HG03175 (cell line): ENCODE data around the gene RFPL1.
"Not testable (repeated sequence)": the region's sequence is repeated elsewhere in the genome, so short reads cannot be mapped to it uniquely, and the experiment has no call there.

Source experiments
- ATAC-seq: cut with Tn5 transposase; IDR thresholded peaks from one replicate; pipeline ENCODE4 v1.9.1; 2021; ENCODE audit warnings: mild to moderate bottlenecking, moderate library complexity; ENCODE audit not compliant: unreplicated experiment

RFPL1 gene

DNA sequence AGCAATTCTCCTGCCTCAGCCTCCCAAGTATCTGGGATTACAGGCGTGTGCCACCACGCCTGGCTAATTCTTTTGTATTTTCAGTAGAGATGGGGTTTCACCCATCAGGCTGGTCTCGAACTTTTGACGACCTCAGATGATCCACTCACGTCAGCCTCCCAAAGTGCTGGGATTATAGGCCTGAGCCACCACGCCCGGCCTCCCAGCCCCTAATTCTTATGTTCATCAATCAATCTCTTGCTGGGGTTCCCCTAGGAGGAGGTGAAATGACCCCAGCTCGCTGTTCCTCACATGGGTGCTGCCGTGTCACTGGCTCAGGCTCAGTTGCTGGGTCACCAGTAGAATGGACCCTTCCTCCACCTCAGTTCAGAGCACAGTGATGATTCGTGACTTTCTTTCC is at the start of gene RFPL1:
Gene RFPL1, plus strand, starts transcription at position 301 of the 400 bp plus-strand sequence.
- ATAC-seq = not testable (repeated sequence)

DNA sequence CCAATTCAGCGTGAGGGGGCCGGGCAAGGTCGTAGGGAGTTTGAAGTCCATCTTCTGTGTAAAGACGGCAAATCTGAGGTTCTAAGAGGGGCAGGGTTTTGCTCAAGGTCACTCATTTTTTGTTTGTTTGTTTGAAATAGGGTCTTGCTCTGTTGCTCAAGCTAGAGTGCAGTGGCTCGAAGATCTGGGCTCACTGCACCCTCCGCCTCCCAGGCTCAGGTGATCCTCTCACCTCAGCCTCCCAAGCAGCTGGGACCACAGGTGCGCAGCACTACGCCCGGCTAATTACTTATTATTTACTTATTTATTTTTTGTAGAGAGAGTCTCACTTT is 49.7 kb upstream of the RFPL1 start:
- ATAC-seq = peak; percentile 12

DNA sequence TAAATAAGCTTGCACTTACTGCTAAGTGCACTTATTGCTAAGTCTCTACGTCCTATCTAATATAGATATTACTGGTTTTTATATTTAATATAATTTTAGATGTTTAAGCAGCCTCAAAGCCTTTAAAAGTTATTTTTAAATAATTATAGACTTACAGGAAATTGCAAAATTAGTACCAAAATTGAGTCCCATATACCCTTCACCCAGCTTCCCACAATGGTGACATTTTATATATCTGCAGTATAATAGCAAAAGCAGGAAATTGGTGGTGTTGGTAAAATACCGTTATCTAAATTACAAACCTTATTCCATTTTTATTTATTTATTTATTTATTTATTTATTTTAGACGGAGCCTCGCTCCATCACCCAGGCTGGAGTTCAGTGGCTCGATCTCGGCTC is 48.1 kb upstream of the RFPL1 start:
- ATAC-seq = no peak

DNA sequence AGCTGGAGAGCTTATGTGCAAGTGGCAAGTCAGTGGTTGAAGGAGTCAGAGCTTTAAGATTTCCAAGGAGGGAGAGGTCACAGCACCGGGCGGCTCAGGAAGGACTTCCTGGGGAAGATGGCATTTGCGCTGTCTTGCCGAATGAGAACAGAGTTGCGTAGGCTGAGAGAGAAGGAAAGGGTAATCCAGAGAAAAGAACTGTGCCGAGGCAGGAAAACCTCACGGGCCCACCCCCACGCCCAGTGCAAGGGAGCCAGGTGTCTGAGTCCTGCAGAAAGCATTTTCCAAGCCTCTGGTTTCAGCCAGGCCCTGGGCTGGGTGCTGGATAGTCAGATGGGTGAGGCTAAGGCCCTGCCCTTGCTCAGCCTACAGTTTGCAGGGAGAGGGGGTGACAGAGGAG is 46.8 kb upstream of the RFPL1 start:
- ATAC-seq = no peak

DNA sequence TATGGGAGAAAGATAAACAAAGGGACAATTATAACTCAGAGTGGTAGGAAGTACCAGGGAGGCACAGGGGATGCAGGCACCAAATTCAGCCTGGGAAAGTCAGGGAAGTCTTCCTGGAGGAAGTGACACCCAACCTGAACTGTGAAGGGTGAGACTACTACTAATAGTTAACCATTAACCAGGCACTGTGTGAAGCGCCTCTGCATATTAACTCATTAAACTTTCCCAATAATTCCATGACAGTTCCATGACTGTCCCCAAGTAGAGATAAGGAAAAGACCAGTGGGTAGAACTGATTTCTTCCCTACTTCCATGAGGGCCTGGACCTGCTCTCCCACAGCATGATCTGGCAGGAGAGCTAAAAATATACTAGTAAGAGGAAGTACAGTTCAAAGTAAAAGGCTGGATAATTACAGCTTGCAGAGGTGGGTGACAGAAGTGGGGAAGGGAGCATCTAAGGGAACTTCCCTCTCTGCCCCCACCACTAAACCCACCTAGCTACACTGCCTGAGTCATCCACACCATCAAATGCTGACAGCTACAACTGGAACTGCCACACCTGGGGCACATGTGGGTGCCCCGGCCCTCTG is 45.3 kb upstream of the RFPL1 start:
- no peak for ATAC-seq

DNA sequence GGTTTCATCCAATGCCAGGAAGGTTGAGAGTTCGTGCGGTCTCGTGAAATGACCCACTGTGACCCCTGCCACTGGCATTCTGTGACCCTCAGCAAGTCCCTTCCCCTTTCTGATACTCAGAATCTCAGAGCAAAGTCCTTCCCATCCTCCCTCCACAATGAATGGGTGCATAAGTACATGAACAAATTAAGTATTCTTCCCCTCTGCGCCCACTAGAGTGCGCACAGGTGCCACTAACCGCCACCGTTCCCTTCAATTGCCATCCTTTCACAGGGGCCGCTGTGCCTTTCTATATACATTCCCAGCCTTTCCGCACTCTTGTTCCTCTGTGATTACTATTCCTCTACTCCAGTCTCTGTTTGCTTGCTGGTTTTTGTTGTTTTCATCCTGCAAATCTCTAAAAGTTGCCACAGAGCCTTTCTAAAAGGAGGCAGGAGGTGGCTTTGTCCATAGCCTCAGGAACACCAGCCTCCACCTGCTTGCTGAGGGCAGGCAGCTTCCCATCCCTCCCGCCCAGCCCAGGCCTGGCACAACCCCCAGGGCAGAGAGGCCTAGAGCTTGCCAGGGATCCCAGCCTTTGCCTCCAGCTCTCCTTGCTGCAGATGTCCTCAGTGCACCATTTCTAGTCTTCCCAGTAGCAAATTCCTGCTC is 43.3 kb upstream of the RFPL1 start:
- peak; percentile 63 for ATAC-seq

DNA sequence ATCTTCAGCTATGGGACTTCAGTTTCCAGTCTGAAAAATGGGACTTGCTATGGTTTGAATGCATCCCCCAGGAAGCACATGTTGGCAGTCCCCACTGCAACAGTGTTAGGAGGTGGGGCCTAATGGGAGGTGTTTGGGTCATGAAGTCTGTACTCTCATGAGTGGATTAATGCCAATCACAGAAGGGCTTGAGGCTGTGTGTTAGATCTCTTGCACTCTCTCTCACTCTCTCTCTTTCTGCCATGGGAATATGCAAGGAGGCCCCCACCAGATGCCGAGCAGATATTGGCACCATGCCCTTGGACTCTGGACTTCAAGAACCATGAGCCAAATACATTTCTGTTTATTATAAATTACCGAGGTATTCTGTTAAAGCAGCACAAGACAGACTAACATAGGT is 42.3 kb upstream of the RFPL1 start:
- no peak for ATAC-seq

DNA sequence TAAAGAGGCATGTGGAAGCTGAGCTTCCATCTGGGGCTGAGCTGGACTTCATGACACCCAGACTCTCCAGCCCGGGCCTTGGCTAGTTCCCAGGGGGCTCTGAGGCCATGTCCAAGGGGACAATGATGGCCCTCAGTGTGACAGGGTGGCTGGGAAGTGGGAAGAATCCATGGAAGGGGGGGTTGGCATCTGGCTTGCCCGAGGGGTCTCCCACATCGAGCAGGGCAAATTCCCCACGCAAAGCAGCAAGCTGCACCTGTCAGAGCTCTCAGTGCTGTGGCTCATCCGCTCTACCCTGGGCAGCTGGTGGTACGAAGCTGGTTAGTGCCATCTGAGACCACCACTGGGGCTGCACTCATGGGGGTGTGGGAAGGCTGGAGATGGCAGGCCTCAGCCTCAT is 40.6 kb upstream of the RFPL1 start:
- no peak for ATAC-seq

DNA sequence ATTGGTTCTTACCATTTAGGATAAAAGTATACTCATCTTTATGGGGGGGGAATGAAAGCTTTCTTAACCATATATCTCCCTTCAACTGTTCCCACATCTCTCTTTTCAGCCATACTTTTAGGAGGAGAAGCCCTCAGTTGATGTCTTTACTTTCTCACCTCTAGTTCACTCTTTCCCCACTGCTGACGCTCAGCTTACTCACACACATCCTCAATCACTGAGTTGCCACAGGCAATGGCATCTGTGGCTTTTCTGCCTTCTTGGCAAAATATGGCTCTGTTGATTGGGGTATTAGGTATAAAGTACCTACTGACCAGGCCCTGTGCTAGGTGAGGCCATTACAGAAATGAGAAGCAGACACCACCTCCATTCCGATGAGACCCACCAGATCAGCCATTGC is 37.8 kb upstream of the RFPL1 start:
- no peak for ATAC-seq

DNA sequence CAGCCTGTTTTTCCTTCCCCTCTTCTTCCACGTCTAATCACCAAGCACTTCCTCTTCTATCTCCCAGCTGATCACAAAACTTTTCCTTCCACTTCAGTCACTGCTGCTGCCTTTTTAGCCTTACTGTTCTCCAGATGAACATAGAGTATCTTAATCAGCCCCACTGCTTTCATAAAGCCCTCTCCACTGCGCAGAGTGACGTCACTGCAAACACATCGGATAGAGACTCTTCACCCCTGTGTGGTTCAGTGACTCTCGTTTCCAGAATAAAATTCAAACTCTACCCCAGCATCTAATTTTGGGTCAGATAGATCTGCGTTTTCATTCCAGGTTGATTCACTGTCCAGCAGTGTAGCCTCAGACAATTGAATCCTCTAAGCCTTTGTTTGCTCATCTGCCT is 36.8 kb upstream of the RFPL1 start:
- not testable (repeated sequence) for ATAC-seq

DNA sequence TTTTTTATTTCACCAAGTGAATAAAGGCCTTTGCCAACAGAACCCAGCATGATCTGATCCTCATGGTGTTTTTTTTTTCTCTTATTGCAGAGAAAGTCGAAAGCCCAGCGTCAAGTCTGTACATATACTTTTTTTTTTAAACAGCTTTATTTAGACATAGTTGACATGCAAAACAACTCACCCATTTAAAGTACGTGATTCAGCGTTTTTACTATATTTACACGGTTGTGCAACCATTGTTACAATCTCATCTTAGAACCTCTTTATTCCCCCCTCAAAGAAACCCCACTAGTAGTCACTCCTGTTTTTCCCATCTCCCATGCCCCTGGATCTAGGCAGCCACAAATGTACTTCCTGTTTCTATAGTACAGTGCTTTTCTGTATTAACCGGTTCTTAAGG is 29.4 kb upstream of the RFPL1 start:
- ATAC-seq = no peak

DNA sequence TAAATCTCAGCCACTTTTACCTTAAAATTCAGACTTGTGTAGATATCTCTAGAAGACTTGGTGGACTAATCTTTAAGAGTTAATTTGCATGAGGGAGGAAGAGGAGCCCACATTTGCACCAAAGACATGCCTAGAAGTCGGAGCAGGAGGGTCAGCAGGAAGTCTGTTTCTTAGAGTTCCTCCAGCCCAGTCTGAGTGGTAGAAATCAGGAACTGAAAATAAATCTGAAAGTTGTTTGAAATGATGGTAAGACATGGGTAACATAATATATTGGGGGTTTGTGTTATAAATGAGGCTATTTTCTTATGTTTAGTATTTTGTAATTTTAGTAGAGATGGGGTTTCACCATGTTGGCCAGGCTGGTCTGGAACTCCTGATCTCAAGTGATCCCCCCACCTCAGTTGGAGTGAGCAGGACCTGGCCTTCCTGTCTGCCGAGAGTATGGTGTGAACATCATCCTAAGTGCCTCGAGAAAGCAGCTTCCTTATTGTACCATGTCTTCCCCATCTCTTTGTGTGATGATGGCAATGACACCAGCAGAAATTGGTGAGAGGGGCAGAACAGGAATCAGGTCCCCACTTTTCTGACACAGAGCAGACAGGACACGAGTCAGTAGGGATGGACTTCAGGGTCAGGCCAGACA is 26.7 kb upstream of the RFPL1 start:
- peak; percentile 67 for ATAC-seq

DNA sequence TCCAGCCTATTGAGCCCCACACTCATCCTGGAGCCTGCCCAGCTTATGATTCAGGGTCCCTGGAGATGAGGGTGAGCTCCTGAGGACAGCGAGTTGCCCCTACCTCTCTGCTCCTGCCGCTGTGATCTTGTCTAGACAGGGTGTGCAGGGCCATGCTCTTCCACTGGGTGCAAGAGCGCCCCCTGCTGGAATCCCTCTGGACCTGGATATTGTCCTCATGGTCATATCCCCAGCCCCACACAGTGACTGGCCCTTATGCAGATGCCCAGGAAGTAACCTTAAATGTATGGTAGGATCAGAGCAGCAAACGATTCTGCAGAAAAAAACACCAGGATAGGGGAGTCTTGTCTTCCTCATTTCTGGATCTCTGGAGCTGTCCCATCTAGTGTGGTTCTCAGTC is 25.6 kb upstream of the RFPL1 start:
- not testable (repeated sequence) for ATAC-seq

DNA sequence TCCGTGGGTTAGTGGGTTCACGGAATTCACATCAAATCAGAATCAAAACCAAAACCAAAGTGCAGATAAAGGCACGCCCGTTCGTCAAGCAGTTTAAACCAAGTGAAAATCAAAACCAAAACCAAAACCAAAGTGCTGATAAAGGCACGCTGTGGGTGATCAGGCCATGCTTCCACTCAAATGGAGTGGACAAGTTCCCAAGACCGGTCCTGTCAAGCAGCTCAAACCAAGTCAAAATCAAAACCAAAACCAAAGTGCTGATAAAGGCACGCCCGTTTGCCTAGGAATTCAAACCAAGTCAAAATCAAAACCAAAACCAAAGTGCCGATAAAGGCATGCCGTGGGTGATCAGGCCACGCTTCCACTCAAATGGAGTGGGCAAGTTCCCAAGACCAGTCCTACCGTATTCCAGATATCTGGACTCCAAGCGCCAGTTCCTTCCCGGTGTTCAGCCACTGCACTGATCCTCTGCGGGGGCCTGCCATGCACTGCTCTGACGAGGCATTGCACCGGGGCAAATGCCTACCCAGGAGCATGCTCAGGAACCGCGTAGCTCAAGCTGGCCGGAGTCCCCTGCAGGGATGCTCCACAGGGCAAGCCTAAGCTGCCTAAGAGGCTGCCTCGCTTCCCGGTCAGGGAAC is 23.3 kb upstream of the RFPL1 start:
- not testable (repeated sequence) for ATAC-seq

DNA sequence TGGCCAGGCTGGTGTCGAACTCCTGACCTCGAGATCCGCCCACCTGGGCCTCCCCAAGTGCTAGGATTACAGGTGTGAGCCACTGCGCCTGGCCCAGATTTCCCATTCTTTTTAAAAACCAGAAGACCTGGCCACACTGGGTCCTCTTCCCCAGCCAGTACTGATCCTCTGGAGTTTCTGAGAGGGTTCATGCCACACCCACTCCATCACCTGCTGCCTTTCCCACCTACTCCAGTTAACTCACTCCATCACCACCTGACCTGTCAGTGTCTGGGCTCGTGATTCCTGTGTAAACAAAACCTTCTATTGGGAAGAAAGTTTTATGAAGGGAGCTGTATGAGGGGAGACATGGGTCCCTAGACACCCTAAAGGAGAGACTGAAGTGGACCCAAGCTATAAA is 19.7 kb upstream of the RFPL1 start:
- ATAC-seq = not testable (repeated sequence)

DNA sequence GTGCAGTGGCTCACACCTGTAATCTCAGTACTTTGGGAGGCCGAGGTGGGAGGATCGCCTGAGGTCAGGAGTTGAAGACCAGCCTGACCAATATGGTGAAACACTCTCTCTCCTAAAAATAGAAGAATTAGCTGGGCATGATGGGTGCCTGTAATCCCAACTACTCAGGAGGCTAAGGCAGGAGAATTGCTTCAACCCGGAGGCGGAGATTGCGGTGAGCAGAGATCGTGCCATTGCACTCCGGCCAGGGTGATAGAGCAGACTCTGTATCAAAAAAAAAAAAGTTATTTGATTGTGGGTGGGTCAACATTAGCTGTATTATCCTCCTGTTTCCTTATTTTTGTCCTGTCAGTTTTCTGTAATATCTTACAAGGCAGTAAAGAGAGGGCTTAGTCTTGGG is 11.9 kb upstream of the RFPL1 start:
- ATAC-seq = no peak

DNA sequence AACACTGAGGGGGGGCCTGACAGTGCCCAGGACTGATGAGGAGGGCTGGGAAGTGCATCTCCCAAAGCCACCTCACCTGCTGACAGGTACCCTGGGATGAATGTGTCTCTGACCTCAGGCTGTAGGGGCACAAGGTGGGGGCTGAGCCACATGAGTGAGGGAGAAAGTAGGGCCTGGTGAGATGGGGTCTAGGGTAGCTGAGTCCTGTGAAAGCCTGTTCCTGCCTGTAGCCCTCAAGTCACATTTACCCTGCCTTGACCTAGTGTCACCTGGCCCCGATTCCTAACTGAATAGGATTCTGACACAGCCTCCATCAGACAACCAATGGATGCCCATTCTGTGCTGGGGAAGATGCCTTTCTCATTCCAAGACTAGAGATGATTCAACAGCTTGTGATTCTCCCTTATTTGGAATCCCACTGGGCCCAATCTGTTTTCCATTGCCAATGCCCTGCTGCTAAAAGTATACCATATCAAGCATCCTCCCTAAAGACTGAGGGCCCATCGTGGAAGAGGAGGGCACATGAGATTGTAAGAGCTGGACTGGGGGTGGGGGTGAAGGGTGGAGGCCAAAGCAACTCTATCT is 11.1 kb upstream of the RFPL1 start:
- no peak for ATAC-seq

DNA sequence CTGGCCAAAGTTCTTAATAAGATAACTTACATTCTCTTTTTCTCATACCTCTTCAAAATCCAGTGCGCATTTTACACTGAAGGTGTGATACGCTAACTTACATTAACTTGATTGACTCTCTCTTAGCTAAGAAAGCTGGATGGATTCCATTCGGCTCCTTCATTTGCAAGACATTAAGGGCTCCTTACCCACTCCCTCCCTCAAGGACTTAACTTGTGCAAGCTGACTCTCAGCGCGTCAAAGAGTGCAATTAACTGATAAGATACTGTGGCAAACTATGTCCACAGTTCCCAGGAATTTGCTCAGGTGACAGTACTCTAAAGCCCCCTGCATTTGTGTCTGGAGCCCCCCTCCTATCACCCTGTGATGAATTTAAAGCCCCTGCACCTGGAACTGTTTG is 6.4 kb upstream of the RFPL1 start:
- ATAC-seq = no peak

DNA sequence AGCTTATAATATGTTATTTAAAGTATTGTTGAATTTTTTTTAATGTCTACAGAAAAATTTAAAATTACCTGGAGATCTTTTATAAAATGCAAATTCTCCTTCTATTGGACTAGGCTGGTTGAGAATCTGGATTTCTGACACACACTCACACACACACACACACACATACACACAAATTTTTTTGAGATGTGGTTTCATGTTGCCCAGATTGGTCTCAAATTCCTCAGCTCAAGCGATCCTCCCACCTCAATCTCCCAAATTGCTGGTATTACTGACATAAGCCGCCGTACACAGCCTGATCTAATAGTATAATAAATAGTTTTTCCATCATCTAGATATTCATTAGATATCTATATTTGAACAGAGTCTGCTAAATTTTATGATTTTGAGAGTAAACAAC is 4.5 kb upstream of the RFPL1 start:
- no peak for ATAC-seq

DNA sequence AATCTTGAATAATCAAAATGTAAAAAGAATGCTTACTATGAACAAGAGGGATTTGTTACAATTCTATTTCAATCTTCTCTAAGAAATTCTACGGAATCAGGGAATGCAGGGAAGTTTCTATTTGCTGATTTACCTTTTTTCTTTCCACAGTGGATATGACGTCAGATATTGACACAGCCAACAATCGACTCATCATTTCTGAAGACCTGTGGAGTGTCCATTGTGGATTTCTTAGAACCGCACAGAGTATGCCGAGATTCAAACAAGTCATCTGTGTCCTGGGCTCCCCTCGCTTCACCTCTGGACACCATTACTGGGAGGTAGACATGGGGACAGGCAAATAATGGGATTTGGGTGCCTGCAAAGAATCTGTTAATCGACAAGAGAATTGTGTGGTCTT is 4.1 kb upstream of the RFPL1 start:
- ATAC-seq = no peak

DNA sequence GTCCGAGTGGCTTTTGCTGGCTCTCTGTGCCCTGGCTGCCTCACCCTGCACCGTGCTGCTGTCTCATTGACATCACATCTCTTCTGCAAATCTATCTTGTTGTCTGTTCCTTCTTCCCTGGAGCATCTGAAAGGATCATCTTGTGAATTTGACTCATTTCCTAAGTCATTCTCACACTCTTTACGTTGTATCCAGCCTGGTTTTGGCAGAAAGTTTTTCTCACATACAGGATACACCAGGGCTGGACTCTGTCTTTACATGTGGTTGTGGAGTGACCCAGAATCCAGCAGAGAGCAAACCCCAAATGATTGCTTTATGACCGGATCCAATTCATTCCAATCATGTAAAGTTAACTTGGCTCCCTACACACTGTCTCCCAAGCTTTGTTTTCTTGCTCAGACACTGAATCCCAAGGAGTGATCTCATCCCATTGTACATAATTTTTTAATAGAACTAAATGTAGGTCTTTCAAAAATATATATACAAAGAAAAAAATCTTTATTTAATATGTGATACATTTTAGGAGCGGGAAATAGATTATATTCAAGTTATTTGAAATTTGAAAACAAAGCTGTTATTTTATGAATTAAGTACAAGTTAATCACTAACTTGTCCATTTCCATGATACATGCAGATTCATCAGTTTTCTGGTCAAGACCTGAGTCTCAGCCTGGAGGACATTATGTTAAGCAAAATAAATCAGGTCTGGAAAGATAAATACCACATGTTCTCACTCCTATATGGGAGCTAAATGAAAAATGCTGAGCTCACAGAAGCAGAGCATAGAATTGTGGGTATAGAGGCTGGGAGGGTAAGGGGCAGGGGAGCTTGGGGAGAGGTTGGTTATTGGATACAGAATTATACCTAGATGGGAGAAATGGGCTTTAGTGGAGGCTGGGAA is 2.9 kb upstream of the RFPL1 start:
- no peak for ATAC-seq
